Pancreas (tissue), 10 donors: ENCODE results near the gene CSF3. TPM values are rescaled to one million over a fixed set of nuclear protein-coding genes. Genes with fewer than 3 reads are reported as not detected.
A peak's percentile ranks its signal among the peaks of the same experiment; 100 is the strongest.

Source experiments
- ATAC-seq, 4 donors: fragments of 200-7000 bp; cut with Tn5 transposase; one replicate each; pipeline versions ENCODE4 v1.8.0 to v1.9.1; 2020; ENCODE audit warnings: mild to moderate bottlenecking in 4 of 4, moderate library complexity in 4 of 4
- DNase-seq, 6 donors: peaks; one replicate each; pipeline ENCODE4 v3.0.0-alpha.2; 2020
- FAIRE-seq: peaks from 2 replicates; lab custom pipeline; 2012; peaks lifted over from hg19 to GRCh38; lab: Jason Lieb, UNC
- H3K27ac ChIP-seq, 4 donors: fragments of 200-600 bp; sonication (generic); 1 replicate in 3 of 4; 2 replicates in 1 of 4; pipeline versions ENCODE4 v1.5.0 to v1.8.0; 2020
- H3K27me3 ChIP-seq, 4 donors: fragments of 200-600 bp; one replicate each; pipeline ENCODE4 v1.8.0; 2021
- H3K36me3 ChIP-seq, 3 donors: fragments of 200-600 bp; sonication (generic) in 1 of 3; one replicate each; pipeline versions ENCODE4 v1.5.0 to v1.8.0; 2020 to 2021
- H3K4me1 ChIP-seq, 3 donors: fragments of 200-600 bp; one replicate each; pipeline ENCODE4 v1.8.0; 2021
- H3K4me3 ChIP-seq, 4 donors: fragments of 200-600 bp; sonication (generic) in 2 of 4; one replicate each; pipeline versions ENCODE4 v1.5.0 to v1.8.0; 2020 to 2021
- H3K9me3 ChIP-seq, 4 donors: fragments of 200-600 bp; one replicate each; pipeline ENCODE4 v1.8.0; 2021
- whole genome bisulfite sequencing, 2 donors: extraction: QIAGEN DNeasy Blood & Tissue Kit; methylation state at CpG; one replicate each; pipeline ENCODE4 v1.1.7; 2013; 5-methylcytosine and 5-hydroxymethylcytosine counted together
- intact Hi-C, 3 donors: fragments of 100-400 bp; cut with DNase I; formaldehyde crosslinking; loops; one replicate each; pipeline versions ENCODE4 v1.11.1 to v1.14.2; 2022
- polyA plus RNA-seq, 2 donors: library from polyadenylated mRNA; stranded (reverse); fragments of 200-250 nt; gene quantifications; one replicate each; pipeline ENCODE4 v1.2.3, GENCODE V29; 2013
- total RNA-seq, 6 donors: library from RNA; stranded (reverse); fragmentation: NEBNext Ultra II Directional in 4 of 6; extraction: Animal tissue kit (Norgen Biotek cat#: 25700) in 4 of 6; gene quantifications; one replicate each; pipeline versions ENCODE4 v1.2.1 to v1.2.4, GENCODE V29; 2021 to 2023
- TF ChIP-seq, protein P1 (sequence below), 4 donors: fragments of 200-600 bp; sonication (generic) in 3 of 4; IDR thresholded peaks; one replicate each; pipeline versions ENCODE4 v1.5.0 to v1.8.0; 2021; ENCODE audit warnings: antibody characterized with exemption in 4 of 4
- donor health status: healthy with polysubstance abuse.
- donor health status: DM: no; HTN: no; CAD: no; lungs with moderate emphysema.
- donor health status: DM: no; HTN: no; CAD: no.
- donor health status: control.
- donor health status: control.
- donor health status: Bipolar disorder and iron deficiency.
- donor health status: DM: yes; HTN: yes; CAD: no.
- donor health status: DM: no; HTN: no; CAD: no.
- donor health status: DM: no; HTN: no; CAD: no.
- donor health status: DM: yes; HTN: yes; CAD: no.

Gene CSF3
- total and polyA plus RNA-seq, 8 donors, result 0.16 to 3.5 (median 0.23) TPM; not detected in 4

DNA sequence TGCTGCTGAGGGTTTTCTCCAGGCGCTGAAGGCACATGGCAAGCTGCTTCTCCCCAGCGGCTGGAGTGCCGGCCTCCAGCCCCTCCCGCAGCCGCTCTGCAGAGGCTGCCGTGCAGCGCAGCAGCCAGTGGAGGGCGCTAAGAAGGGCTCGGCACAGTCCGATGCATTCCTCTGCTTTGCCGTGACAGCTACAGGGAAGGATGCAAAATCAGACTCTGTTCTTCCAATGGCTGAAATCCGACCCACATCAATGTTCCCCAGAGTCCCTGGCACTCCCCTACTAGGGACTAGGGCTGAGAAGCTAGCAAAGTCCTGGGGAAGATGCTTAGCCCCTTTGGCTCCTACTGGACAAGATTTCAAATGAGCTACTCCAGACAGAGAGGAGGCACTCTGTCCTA, 19.9 kb downstream of the CSF3 start:
- Histone ChIP-seq H3K27me3 (no peaks in the 10 kb centered on the region), H3K27ac (no peak overlapping the region), H3K36me3 (peaks cover 0 to 6% (median 0%) of the 10 kb centered on the region in 3 donors), H3K4me3 (no peak overlapping the region), H3K9me3 (no peaks in the 10 kb centered on the region), H3K4me1 (peaks cover 18 to 24% (median 24%) of the 10 kb centered on the region in 3 donors)
- intact Hi-C loops, result loop anchor here in 1 of 3 donors (10.0 kb wide), 1 partner anchor 50 kb away; no protein-coding TSS in a partner anchor
- DNase-seq, result no peak
- FAIRE-seq, result no peak
- no peak for ATAC-seq
- TF ChIP-seq, protein P1, sequence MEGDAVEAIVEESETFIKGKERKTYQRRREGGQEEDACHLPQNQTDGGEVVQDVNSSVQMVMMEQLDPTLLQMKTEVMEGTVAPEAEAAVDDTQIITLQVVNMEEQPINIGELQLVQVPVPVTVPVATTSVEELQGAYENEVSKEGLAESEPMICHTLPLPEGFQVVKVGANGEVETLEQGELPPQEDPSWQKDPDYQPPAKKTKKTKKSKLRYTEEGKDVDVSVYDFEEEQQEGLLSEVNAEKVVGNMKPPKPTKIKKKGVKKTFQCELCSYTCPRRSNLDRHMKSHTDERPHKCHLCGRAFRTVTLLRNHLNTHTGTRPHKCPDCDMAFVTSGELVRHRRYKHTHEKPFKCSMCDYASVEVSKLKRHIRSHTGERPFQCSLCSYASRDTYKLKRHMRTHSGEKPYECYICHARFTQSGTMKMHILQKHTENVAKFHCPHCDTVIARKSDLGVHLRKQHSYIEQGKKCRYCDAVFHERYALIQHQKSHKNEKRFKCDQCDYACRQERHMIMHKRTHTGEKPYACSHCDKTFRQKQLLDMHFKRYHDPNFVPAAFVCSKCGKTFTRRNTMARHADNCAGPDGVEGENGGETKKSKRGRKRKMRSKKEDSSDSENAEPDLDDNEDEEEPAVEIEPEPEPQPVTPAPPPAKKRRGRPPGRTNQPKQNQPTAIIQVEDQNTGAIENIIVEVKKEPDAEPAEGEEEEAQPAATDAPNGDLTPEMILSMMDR (IDR thresholded peaks at IDR 0.05), result peak in 1 of 4 donors; percentile 15
- WGBS, 2 donors, result 42 to 44% methylated on average over 11 to 12 of the region's 12 CpGs

DNA sequence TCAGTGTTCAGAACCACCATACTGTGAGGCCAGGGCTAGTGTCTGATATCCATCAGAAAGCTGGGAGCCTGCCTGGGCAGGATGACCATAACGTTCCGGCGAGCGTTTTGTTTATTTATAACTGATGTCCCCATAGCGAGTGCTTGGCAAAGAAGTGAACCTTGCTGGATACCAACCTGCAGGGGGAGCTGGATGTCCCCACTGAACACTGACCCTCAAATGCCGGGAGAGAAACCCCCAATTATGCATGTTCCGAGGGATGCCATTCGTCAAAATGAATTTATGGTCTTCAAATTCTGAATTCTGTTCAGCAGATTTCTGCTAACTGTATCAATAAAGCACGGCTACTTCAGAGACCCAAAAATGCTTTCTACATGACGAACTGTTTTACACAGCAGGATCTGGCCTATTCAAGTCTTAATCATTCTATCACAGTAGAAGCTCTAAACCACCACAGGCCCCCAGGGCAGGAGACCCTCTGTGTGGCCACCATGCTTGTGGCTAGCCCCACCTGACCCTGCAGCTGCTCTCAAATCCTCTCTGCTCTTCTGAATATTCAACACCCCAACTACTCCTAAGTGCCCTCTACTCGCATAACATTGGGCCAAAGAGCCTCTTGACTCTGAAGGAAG, 23.8 kb downstream of the CSF3 start:
- no peaks in the 10 kb centered on the region for H3K4me1 ChIP-seq
- TF ChIP-seq, protein P1 (IDR thresholded peaks at IDR 0.05), result peak in 3 of 4 donors; percentile 14 to 45 (median 41)
- FAIRE-seq (no peak), ATAC-seq (peak; percentile 85 to 92 (median 87)), DNase-seq (peak in 2 of 6 donors; percentile 55)
- H3K27me3 ChIP-seq, result no peaks in the 10 kb centered on the region
- peaks cover 0 to 6% (median 0%) of the 10 kb centered on the region in 3 donors for H3K36me3 ChIP-seq
- no peak overlapping the region for H3K4me3 ChIP-seq
- H3K27ac ChIP-seq, result peak overlapping the region in 1 of 4 donors; percentile 30
- 24 to 26% methylated on average over 11 of the region's 11 CpGs for WGBS, 2 donors
- no peaks in the 10 kb centered on the region for H3K9me3 ChIP-seq
- intact Hi-C loops, result loop anchor here in 1 of 3 donors (10.0 kb wide), 1 partner anchor 46 kb away; no protein-coding TSS in a partner anchor

GRCh38 chr17:40041196-40041595, 26.0 kb downstream of the CSF3 start:
- no peak for FAIRE-seq
- ATAC-seq, result no peak
- intact Hi-C loops, result no loop called here
- TF ChIP-seq, protein P1 (IDR thresholded peaks at IDR 0.05), result no peak
- WGBS, 2 donors, result 91 to 97% methylated on average over 2 of the region's 2 CpGs
- Histone ChIP-seq H3K4me3 (no peak overlapping the region), H3K9me3 (no peaks in the 10 kb centered on the region), H3K27ac (no peak overlapping the region), H3K4me1 (no peaks in the 10 kb centered on the region), H3K36me3 (no peaks in the 10 kb centered on the region), H3K27me3 (no peaks in the 10 kb centered on the region)
- DNase-seq, result no peak

DNA sequence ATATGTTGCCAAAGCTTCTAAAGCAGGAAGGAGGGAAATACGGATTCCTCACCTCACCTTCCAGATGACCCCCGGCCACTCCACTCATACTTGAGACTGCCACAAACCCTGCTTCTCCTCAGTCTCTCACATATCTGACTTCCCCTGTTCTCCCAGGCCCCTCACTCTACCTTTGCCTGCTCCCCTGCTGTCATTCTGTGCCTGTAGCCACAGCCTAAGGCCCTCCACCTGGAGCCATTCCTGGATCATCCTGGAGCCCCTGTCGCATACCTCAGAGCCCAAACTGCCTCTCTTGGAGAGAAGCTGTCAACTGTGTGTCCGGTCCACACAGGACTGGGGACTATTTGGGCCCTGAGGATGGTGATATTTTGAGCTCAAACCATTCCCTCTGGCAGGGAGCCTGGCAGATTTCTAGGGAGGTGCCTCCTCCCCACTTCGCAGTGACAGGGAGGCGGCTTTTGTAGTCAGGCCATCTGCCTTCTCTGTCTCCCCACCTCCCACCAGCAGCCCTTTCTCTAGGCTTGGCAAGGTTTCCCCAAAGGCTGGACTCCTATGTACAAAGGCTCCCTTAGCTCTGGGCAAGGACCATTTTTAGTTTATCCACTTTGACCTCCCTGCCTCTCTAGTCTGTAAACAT, 41.3 kb downstream of the CSF3 start:
- whole genome bisulfite sequencing, 2 donors, result 67 to 78% methylated on average over 6 of the region's 6 CpGs
- no peak for DNase-seq
- Histone ChIP-seq H3K9me3 (no peaks in the 10 kb centered on the region), H3K4me1 (peaks cover 0 to 4% (median 0%) of the 10 kb centered on the region in 3 donors), H3K36me3 (peaks cover 0 to 5% (median 0%) of the 10 kb centered on the region in 3 donors), H3K27ac (no peak overlapping the region), H3K4me3 (no peak overlapping the region), H3K27me3 (no peaks in the 10 kb centered on the region)
- TF ChIP-seq, protein P1 (IDR thresholded peaks at IDR 0.05), result no peak
- ATAC-seq, result no peak
- intact Hi-C loops, result no loop called here
- FAIRE-seq, result no peak
